ENCODE results near the gene PFKP.

PFKP gene

DNA sequence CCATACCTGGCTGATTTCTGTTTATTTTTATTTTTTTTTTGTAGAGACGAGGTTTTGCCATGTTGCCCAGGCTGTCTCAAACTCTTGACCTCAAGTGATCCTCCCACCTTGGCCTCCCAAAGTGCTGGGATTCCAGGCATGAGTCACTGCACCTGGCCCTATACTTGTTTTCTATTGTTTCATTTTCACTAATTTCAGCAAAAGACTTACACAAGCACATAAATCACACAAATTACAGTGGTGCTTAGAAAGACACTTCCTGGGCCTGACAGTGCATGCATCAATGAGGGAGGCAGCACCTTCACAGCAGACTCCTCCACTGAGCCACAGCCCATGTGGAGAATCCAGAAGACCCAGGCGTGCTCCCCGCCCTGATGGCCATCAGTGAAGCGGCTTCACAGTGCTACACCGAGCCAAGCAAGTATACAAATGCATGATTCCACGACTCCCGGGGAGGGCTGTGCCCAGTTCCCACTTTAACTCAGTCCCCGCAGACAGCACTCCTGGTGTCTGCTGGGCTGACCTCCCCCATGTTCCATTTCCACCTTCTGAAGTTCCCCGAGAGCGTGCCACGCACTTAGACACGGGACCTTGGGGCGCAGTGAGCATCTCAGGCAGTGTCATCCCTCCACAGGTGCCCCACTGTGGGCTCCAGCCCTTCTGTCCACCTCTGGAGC, 84.7 kb downstream of the PFKP start:
- H4K20me1 ChIP-seq (ENCODE audit: insufficient read depth, low read length, poor library complexity, severe bottlenecking): no peaks in the 10 kb centered on the region
- no peak overlapping the region for H3K9ac ChIP-seq (ENCODE audit: low read depth, low read length, poor library complexity, severe bottlenecking)
- H3K27me3 ChIP-seq (ENCODE audit: insufficient read depth, low read length, poor library complexity, severe bottlenecking): no peaks in the 10 kb centered on the region
- no peaks in the 10 kb centered on the region for H3K9me3 ChIP-seq (ENCODE audit: insufficient read depth, low read depth, low read length)
- H3F3A ChIP-seq (ENCODE audit: low read depth): no peaks in the 10 kb centered on the region
- no peak overlapping the region for H2AFZ ChIP-seq (ENCODE audit: low read length)
- H3K4me3 ChIP-seq (ENCODE audit: low read length, poor library complexity, severe bottlenecking): no peak overlapping the region
- no peak overlapping the region for H3K4me2 ChIP-seq (ENCODE audit: low read depth, low read length, poor library complexity, severe bottlenecking)
- no peaks in the 10 kb centered on the region for H3K4me1 ChIP-seq (ENCODE audit: insufficient read depth, low read length, poor library complexity, severe bottlenecking)
- no peak for TF ChIP-seq CTCF (conservative IDR thresholded peaks at IDR 0.05; ENCODE audit: low read length)
- TF ChIP-seq EZH2phosphoT487 (IDR thresholded peaks at IDR 0.05; ENCODE audit: borderline replicate concordance): no peak
- peaks cover 63% of the 10 kb centered on the region; the same call in 1 of the 2 replicates for H3K36me3 ChIP-seq (ENCODE audit: insufficient read depth, low read length)
- no peaks in the 10 kb centered on the region for H3K9me2 ChIP-seq (replicated peaks; ENCODE audit: low read depth, low read length)
- H3K79me2 ChIP-seq (ENCODE audit: insufficient read depth, low read length): no peaks in the 10 kb centered on the region

DNA sequence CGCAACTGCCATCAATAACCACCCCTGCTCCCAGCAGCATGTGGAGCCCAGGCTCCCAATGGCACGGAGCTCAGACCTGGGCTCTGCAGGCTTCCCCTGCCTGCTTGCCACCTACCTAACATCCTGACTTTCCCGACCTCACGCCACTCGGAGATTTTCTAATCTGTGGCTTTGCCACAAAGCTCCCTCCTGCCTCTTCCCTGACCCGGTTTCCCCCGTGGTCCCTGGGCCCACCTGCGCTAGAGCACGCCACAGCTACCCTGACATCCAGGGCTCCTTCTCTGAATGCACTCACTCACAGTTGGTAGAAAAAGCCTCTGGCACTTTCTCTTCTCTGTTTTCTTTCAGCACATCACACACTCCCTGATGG, 85.2 kb downstream of the PFKP start:
- no peaks in the 10 kb centered on the region for H3K27me3 ChIP-seq (ENCODE audit: insufficient read depth, low read length, poor library complexity, severe bottlenecking)
- peaks cover 60% of the 10 kb centered on the region; the same call in 1 of the 2 replicates for H3K36me3 ChIP-seq (ENCODE audit: insufficient read depth, low read length)
- no peaks in the 10 kb centered on the region for H3K9me2 ChIP-seq (replicated peaks; ENCODE audit: low read depth, low read length)
- no peak overlapping the region for H2AFZ ChIP-seq (ENCODE audit: low read length)
- TF ChIP-seq EZH2phosphoT487 (IDR thresholded peaks at IDR 0.05; ENCODE audit: borderline replicate concordance): no peak
- no peak for TF ChIP-seq CTCF (conservative IDR thresholded peaks at IDR 0.05; ENCODE audit: low read length)
- no peaks in the 10 kb centered on the region for H3K79me2 ChIP-seq (ENCODE audit: insufficient read depth, low read length)
- H3F3A ChIP-seq (ENCODE audit: low read depth): no peaks in the 10 kb centered on the region
- H3K4me2 ChIP-seq (ENCODE audit: low read depth, low read length, poor library complexity, severe bottlenecking): no peak overlapping the region
- H3K9me3 ChIP-seq (ENCODE audit: insufficient read depth, low read depth, low read length): no peaks in the 10 kb centered on the region
- H3K9ac ChIP-seq (ENCODE audit: low read depth, low read length, poor library complexity, severe bottlenecking): no peak overlapping the region
- H4K20me1 ChIP-seq (ENCODE audit: insufficient read depth, low read length, poor library complexity, severe bottlenecking): no peaks in the 10 kb centered on the region
- no peak overlapping the region for H3K4me3 ChIP-seq (ENCODE audit: low read length, poor library complexity, severe bottlenecking)
- no peaks in the 10 kb centered on the region for H3K4me1 ChIP-seq (ENCODE audit: insufficient read depth, low read length, poor library complexity, severe bottlenecking)

DNA sequence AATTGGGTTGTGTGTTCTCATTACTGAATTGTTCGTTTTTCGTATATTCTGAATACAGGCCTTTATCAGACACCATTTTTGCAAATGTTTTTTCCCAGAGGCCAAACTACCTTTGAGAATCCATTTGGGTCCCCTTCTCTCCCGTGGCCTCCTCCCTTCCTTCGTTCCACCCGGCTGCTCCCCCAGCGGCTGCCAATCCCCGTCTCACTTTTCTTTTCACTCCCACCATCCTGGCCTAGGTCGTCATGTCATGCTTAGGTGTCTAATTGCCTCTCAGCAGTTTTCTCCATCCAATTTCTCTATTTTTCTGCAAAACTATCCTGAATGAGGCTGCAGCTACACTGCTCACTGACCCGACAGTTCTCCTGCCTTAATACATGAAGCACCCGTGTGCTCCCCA, 87.3 kb downstream of the PFKP start:
- Histone ChIP-seq H3K4me3 (ENCODE audit: low read length, poor library complexity, severe bottlenecking) (no peak overlapping the region), H2AFZ (ENCODE audit: low read length) (no peak overlapping the region), H3K27me3 (ENCODE audit: insufficient read depth, low read length, poor library complexity, severe bottlenecking) (no peaks in the 10 kb centered on the region), H4K20me1 (ENCODE audit: insufficient read depth, low read length, poor library complexity, severe bottlenecking) (no peaks in the 10 kb centered on the region), H3K79me2 (ENCODE audit: insufficient read depth, low read length) (no peaks in the 10 kb centered on the region), H3K9ac (ENCODE audit: low read depth, low read length, poor library complexity, severe bottlenecking) (no peak overlapping the region), H3K36me3 (ENCODE audit: insufficient read depth, low read length) (peaks cover 46% of the 10 kb centered on the region; the same call in 1 of the 2 replicates), H3K4me2 (ENCODE audit: low read depth, low read length, poor library complexity, severe bottlenecking) (no peak overlapping the region), H3K9me3 (ENCODE audit: insufficient read depth, low read depth, low read length) (no peaks in the 10 kb centered on the region), H3K9me2 (replicated peaks; ENCODE audit: low read depth, low read length) (no peaks in the 10 kb centered on the region), H3F3A (ENCODE audit: low read depth) (no peaks in the 10 kb centered on the region), H3K4me1 (ENCODE audit: insufficient read depth, low read length, poor library complexity, severe bottlenecking) (no peaks in the 10 kb centered on the region)
- TF ChIP-seq CTCF (conservative IDR thresholded peaks at IDR 0.05; ENCODE audit: low read length) (no peak), EZH2phosphoT487 (IDR thresholded peaks at IDR 0.05; ENCODE audit: borderline replicate concordance) (no peak)
